Endometrial microvascular endothelial cells (primary cell): Measurements from ENCODE around the gene PFKFB3. TPM values are rescaled to one million over a fixed set of nuclear protein-coding genes. Genes with fewer than 3 reads are reported as not detected.
"Not testable (repeated sequence)": the region's sequence is repeated elsewhere in the genome, so short reads cannot be mapped to it uniquely, and the experiment has no call there.

Source experiments
- in situ Hi-C: cut with HindIII; loops from 2 replicates; pipeline ENCODE4 v1.10.0; 2017; ENCODE audit warnings: low sequenced_read_pairs, low pct_unique_long_range_greater_than_20kb; ENCODE audit errors: inconsistent ontology term
- total RNA-seq: library from RNA; depleted of rRNA; stranded (reverse); fragments of >200 nt; gene quantifications from one replicate; pipeline ENCODE4 v1.2.3, GENCODE V29; 2015; ENCODE audit errors: inconsistent ontology term

Gene PFKFB3
- total RNA-seq, 1 donor from 2014 or later = 31.9 TPM

DNA sequence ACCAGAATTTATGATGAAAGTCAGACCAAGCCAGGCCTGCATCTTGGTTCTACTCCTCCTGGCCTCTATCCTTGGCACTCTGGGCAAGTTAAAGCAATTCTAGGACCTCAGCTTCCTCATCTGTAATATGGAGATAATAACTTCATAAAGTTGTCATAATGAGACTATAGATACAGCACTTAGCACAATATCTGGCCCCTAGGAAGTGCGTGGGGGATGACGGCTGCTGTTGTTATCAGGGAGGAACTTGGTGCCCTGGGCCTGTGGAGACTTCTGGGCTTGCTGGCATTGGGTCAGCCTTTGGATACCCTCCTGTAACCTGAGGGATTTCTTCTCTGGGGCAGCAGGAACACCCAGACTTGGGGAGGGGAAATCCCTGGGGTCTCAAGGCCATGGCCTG is 27.6 kb downstream of the PFKFB3 start:
- in situ Hi-C loops = no loop called here

DNA sequence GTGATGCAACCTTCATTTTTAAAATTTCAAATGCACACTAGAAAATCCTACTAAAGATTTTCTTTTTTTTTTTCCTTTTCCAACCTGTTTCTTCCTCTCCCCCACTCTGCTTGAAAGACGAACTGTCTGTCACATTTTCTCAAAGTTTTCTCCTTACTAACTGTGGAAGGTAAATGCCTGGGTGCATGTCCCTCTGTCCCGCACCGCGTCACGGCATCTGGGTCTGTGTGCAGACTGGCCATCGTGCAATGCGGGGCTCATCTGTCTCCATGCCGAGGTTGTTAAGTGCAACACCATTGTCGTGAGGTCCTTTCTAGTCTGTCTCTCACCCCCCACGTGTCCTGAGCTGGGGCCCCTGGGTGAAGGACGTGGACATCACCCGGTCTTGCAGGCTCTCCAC is 28.4 kb downstream of the PFKFB3 start:
- in situ Hi-C loops = no loop called here

DNA sequence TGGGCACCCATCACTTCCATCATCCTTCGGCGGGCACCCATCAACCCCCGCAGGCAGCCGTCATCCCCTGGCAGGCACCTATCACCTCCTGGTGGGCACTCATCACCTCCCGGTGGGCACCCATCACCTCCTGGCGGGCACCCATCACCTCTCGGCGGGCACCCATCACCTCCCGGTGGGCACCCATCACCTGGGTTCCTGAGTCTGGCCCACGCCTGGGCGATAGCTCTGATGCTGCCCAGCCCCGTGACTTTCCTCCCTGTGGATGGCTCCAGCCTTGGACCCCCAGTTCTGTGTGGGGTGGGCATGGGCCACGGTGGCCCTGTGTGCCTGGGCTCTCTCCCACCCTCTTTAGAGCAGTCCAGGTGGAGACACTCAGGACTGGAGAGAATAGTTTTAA is 29.0 kb downstream of the PFKFB3 start:
- in situ Hi-C loops = no loop called here

DNA sequence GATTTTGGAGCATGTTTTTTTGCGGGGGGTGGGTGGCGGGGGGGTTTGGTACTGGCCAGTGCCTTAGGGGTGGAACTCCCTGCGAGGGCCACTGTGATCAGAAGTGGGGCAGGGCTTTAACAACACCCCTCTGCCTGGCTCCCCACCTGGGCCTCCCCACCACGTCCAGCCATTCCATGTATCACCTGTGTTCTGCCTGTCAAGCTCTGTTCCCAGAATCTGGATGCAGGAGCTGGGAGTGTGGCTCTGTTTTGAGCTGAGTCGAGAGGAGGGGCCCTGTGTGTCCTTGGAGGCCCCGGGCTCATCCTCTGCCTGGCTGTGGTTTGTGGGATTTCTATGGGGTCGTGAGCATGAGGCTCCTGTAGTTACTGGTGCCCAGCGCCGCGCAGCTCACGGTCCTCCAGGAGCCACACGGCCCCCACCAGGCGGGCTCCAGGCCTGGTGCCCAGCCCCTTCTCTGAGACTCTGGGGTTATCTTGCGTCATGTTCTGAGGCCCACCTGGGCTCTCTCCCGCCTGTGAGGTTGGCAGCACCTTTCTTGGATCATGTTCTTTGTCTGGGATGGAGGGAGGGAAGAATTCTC is 29.6 kb downstream of the PFKFB3 start:
- in situ Hi-C loops = no loop called here

DNA sequence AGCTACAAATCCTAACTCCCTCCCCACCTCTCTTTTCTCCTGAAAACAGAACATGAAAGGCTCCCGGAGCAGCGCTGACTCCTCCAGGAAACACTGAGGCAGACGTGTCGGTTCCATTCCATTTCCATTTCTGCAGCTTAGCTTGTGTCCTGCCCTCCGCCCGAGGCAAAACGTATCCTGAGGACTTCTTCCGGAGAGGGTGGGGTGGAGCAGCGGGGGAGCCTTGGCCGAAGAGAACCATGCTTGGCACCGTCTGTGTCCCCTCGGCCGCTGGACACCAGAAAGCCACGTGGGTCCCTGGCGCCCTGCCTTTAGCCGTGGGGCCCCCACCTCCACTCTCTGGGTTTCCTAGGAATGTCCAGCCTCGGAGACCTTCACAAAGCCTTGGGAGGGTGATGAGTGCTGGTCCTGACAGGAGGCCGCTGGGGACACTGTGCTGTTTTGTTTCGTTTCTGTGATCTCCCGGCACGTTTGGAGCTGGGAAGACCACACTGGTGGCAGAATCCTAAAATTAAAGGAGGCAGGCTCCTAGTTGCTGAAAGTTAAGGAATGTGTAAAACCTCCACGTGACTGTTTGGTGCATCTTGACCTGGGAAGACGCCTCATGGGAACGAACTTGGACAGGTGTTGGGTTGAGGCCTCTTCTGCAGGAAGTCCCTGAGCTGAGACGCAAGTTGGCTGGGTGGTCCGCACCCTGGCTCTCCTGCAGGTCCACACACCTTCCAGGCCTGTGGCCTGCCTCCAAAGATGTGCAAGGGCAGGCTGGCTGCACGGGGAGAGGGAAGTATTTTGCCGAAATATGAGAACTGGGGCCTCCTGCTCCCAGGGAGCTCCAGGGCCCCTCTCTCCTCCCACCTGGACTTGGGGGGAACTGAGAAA is 30.4 kb downstream of the PFKFB3 start:
- in situ Hi-C loops = no loop called here

DNA sequence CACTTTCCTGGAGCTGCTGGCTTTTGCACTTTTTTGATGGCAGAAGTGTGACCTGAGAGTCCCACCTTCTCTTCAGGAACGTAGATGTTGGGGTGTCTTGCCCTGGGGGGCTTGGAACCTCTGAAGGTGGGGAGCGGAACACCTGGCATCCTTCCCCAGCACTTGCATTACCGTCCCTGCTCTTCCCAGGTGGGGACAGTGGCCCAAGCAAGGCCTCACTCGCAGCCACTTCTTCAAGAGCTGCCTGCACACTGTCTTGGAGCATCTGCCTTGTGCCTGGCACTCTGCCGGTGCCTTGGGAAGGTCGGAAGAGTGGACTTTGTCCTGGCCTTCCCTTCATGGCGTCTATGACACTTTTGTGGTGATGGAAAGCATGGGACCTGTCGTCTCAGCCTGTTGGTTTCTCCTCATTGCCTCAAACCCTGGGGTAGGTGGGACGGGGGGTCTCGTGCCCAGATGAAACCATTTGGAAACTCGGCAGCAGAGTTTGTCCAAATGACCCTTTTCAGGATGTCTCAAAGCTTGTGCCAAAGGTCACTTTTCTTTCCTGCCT is 31.1 kb downstream of the PFKFB3 start:
- in situ Hi-C loops = no loop called here

DNA sequence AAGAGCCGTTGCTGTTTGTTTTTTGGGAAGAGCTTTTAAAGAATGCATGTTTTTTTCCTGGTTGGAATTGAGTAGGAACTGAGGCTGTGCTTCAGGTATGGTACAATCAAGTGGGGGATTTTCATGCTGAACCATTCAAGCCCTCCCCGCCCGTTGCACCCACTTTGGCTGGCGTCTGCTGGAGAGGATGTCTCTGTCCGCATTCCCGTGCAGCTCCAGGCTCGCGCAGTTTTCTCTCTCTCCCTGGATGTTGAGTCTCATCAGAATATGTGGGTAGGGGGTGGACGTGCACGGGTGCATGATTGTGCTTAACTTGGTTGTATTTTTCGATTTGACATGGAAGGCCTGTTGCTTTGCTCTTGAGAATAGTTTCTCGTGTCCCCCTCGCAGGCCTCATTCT is 31.6 kb downstream of the PFKFB3 start:
- in situ Hi-C loops = no loop called here

DNA sequence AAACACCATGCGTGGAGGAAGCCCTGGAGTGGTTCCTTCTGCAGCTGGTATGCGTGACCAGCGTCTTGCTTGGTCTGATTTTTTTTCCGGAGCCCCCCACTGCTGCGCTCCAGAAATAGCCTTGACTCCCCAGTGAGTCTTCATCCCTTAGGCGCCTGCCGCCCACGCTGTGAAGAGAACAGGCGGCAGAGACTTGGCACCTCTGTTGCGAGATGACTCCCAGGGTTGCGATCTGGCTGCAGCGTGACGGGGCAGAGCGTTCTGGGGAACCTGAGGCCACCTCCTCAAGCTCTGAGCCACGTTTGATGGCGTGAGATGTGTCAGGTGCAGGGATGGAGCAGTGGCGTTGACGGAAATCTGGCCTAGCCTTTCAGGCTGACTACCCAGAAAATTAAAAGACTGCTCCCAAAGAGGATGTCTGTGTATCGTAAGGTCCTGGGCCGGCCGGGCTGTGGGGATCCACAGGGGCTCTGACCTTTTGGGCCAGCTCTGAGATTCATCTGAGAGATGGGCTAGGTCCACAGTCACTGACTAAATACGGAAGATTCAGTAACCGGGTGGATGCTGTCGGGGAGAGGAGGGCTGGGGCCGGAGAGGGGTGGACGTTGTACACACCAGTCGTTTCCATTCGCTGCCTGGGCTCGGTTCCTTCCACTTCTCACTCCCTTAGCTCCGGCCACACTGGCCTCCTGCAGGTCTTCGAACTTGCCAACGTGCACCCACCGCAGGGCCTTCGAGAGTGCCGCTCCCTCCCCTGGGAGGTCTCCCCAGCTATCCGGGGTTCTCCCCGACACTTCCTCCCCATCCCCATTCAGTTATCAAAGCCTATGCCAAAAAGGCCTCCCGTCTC is 33.8 kb downstream of the PFKFB3 start:
- in situ Hi-C loops = no loop called here

DNA sequence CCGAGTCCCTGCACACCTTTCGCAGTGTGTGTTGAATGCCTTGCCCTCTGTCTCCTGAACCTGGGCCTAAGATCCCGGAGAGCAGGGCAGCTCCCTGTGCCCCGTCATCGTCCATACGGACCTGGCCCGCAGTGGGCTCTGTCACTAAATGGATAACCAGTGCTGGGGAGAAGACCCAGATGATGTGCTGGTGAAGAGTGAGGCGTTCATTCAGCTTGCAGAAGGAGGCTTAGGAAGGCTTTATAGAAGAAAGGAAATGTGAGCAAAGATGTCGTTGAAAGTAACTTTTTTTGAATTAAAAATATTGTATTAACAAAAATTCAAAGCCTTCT is 34.4 kb downstream of the PFKFB3 start:
- in situ Hi-C loops = no loop called here

DNA sequence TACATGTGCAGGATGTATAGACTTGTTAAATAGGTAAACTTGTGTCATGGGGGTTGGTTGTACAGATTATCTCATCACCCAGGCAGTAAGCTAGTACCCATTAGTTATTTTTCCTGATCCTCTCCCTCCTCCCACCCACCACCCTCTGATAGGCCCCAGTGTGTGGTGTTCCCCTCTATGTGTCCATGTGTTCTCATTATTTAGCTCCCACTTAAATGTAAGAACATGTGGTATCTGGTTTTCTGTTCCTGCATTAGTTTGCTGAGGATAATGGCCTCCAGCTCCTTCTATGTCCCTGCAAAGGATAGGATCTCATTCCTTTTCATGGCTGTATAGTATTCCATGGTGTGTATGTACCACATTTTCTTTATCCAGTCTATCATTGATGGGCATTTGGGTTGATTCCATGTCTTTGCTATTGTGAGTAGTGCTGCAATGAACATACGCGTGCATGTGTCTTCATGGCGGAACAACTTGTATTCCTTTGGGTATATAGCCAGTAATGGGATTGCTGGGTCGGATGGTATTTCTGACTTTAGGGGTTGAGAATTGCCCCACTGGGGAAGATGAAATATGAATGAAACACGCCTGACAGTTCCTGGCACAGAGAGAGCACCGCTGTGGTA is 36.0 kb downstream of the PFKFB3 start:
- in situ Hi-C loops = not testable (repeated sequence)

DNA sequence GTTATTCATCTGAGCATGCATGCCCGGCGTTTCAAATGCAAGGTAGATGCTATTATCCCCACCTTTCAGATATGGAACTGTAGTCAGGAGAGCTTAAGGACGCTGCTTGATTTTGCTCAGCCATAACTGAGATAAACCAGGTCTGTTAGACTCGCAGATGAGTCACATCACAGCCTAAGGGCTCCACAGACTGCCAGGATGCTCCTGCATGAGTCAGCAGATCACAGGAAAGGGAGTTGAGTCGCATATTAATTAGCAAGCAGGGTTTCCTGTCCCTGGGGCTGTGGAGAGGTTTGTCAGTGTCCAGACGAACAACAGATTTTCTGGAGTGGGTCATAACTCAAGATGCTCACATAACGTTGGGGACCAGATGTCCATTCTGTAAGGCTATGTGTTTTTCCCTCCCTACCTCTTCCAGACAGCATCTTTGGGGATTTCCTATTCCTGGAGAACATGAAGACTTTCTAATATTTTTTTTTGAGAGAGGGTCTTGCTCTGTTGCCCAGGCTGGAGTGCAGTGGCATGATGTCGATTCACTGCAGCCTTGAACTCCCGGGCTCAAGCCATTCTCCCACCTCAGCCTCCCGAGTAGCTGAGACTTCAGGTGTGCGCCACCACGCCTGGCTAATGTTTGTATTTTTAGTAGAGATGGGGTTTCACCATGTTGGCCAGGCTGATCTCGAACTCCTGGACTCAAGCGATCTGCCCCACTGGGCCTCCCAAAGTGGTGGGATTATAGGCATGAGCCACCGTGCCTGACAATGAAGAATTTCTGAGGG is 36.7 kb downstream of the PFKFB3 start:
- in situ Hi-C loops = no loop called here

DNA sequence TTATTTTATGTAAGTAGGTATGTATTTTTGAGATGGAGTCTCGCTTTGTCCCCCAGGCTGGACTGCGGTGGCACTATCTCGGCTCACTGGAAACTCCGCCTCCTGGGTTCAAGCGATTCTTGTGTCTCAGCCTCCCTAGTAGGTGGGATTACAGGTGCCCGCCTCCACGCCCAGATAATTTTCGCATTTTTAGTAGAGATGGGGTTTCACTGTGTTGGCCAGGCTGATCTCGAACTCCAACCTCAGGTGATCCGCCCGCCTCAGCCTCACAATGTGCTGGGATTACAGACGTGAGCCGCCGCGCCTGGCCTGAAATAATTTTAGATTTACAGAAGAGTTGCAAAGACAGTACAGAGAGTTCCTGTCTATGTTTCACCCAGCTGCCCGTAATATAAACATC is 37.5 kb downstream of the PFKFB3 start:
- in situ Hi-C loops = no loop called here

DNA sequence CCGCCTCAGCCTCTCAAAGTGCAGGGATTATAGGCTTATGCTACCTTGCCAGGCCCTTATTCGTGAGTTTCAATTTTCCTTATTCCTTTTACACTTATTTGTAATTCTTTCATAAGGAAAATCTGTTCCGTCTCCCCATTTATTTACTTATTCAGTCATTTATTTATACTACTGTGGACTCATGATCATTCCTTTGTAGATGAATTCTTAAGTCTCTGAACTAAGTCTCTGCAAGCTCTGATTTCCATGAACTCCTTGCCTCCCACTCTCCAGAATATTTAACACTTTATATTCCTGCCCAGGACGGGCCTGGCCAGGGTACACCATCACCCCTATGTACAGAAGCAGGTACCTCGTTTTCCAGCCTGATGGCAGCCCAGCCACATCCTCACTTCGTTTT is 39.4 kb downstream of the PFKFB3 start:
- in situ Hi-C loops = no loop called here

DNA sequence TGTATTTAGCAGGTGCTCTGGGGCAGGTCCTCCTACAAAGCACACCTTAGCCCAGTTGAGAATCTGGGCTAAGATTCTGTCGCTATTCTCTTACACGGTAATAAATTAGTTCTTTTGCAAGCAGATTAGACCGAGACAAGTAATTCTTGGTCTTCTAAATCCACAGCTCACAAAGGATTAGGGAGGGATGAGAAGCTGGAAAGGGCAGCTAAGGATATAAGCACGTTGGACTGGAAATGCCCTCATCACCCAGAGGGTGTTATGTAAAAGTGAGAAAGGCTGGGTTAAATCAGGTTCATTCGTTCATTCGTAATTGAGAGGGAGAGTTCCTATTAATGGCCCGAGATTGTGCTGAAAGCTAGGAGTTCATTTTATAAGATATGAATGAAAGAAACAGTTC is 41.8 kb downstream of the PFKFB3 start:
- in situ Hi-C loops = no loop called here

DNA sequence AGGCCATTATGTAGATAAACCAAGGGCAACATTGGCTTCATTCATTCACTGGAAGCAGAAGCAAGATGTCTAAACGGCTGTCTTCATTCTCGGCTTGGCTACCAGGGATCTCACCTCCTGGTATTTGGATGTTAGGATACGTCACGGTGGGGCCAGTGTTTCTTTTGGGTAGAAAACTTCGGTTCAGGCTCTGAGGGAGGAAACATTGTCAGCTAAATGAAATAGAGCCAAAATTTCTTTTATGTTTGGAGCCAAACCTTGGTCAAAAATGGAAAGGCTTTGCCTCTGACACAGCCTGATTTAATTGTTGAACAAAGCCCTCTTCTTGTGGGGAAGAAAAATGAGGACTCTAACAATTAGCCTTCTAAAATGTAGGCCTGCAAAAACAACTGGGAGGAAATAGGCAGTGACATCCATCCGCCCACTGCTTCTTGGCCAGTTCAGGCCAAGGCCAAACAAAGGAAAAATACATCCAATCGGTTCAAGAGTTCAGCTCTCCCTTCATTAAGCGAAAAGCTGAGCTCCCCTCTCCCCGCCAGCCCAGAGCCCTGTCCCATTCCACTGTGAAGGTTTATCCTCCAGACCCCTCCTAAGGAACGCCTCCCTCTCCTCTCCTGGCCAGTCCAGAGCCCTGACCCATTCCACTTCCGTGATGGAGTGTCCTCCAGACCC is 44.4 kb downstream of the PFKFB3 start:
- in situ Hi-C loops = no loop called here

DNA sequence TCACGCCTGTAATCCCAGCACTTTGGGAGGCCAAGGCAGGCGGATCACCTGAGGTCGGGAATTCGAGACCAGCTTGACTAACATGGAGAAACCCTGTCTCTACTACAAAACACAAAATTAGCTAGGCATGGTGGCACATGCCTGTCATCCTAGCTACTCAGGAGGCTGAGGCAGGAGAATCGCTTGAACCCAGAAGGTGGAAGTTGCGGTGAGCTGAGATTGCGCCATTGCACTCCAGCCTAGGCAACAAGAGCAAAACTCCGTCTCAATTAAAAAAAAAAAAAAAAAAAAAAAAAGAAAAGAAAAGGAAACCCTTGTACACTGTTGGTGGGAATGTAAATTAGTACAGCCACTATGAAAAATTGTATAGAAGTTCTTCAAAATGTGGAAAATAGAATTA is 46.2 kb downstream of the PFKFB3 start:
- in situ Hi-C loops = not testable (repeated sequence)

DNA sequence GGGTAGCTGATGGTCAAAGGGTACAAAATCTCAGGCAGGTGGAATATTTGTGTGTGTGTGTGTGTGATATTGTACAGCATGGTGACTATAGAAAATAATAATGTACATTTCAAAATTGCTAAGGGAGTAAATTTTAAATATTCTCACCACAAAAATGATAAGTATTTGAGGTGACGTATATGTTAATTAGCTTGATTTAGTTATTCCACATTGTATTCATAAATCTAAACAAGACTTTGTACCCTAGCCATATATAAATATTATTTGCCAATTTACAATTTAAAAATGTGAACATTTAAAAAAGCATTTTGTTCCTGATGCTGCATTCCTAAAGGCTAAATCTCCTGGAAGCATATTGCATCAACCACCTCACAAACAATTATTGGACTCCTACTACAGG is 47.0 kb downstream of the PFKFB3 start:
- in situ Hi-C loops = no loop called here

DNA sequence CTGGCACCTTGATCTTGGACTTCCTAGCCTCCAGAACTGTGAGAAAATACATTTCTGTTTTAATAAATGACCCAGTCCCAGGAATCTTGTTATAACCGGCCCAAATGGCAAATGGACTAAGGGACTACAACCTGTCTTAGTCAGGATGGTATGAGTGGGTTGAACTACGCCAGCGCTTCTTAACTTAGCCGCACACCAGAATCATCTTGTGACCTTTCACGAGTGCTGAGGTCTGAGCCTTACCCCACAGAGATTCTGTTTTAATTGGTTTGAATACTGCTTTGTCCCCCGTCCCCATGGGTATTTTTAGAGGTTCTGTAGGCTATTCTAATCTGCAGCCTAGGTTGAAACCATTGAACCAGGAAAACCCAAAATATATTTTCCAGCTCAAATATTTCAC is 48.0 kb downstream of the PFKFB3 start:
- in situ Hi-C loops = no loop called here
